Neural cell (in vitro differentiated cells): ENCODE results near the gene ADGRD1.

Experiments used
- EZH2 ChIP-seq: fragments of 200-600, 300-800 bp; shearing (Covaris generic), sonication (generic); IDR thresholded peaks from 2 replicates; pipeline ENCODE4 v1.6.1; 2014; ENCODE audit warnings: antibody characterized with exemption, low read length, borderline replicate concordance, mild to moderate bottlenecking; ENCODE audit not compliant: insufficient read depth, poor library complexity, severe bottlenecking
- TF ChIP-seq, protein P1 (sequence below): fragments of 450-650 bp; IDR thresholded peaks from 2 replicates; pipeline ENCODE4 v1.5.1; 2014; ENCODE audit warnings: antibody characterized with exemption, mild to moderate bottlenecking, moderate library complexity; ENCODE audit not compliant: poor library complexity, severe bottlenecking
- TF ChIP-seq, protein P2 (sequence below): IDR thresholded peaks from 2 replicates; pipeline ENCODE4 v1.6.1; 2012; ENCODE audit warnings: borderline replicate concordance

DNA sequence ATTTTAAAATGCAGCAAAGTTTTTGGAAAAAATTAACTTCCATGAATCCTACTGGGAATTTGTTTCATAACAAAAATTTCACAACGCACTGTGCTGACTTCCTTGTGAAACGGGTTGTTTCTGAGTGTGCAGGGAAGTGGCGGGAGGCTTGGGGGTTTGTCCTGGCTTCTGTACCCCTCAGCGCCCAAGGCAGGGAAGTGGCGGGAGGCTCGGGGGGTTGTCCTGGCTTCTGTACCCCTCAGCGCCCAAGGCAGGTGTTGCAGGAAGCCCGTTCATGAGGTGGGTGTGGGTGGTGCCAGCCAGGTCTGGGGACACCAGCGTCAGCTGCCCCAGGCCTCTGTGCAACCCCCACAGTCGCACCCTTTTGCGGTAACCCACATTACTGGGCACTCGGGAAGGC is 25.1 kb downstream of the ADGRD1 start:
- TF ChIP-seq EZH2: no peak
- TF ChIP-seq, protein P1, sequence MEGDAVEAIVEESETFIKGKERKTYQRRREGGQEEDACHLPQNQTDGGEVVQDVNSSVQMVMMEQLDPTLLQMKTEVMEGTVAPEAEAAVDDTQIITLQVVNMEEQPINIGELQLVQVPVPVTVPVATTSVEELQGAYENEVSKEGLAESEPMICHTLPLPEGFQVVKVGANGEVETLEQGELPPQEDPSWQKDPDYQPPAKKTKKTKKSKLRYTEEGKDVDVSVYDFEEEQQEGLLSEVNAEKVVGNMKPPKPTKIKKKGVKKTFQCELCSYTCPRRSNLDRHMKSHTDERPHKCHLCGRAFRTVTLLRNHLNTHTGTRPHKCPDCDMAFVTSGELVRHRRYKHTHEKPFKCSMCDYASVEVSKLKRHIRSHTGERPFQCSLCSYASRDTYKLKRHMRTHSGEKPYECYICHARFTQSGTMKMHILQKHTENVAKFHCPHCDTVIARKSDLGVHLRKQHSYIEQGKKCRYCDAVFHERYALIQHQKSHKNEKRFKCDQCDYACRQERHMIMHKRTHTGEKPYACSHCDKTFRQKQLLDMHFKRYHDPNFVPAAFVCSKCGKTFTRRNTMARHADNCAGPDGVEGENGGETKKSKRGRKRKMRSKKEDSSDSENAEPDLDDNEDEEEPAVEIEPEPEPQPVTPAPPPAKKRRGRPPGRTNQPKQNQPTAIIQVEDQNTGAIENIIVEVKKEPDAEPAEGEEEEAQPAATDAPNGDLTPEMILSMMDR: no peak
- TF ChIP-seq, protein P2, sequence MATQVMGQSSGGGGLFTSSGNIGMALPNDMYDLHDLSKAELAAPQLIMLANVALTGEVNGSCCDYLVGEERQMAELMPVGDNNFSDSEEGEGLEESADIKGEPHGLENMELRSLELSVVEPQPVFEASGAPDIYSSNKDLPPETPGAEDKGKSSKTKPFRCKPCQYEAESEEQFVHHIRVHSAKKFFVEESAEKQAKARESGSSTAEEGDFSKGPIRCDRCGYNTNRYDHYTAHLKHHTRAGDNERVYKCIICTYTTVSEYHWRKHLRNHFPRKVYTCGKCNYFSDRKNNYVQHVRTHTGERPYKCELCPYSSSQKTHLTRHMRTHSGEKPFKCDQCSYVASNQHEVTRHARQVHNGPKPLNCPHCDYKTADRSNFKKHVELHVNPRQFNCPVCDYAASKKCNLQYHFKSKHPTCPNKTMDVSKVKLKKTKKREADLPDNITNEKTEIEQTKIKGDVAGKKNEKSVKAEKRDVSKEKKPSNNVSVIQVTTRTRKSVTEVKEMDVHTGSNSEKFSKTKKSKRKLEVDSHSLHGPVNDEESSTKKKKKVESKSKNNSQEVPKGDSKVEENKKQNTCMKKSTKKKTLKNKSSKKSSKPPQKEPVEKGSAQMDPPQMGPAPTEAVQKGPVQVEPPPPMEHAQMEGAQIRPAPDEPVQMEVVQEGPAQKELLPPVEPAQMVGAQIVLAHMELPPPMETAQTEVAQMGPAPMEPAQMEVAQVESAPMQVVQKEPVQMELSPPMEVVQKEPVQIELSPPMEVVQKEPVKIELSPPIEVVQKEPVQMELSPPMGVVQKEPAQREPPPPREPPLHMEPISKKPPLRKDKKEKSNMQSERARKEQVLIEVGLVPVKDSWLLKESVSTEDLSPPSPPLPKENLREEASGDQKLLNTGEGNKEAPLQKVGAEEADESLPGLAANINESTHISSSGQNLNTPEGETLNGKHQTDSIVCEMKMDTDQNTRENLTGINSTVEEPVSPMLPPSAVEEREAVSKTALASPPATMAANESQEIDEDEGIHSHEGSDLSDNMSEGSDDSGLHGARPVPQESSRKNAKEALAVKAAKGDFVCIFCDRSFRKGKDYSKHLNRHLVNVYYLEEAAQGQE: no peak
